Jurkat, Clone E6-1 (cell line): ENCODE measurements around the gene MAS1L.

ENCODE experiments used
- DNase-seq: peaks from one replicate; pipeline ENCODE4 v3.0.0-alpha.2; 2011; ENCODE audit warnings: low read depth, low spot score
- H3K4me3 ChIP-seq: 2 replicates; pipeline ENCODE4 v1.5.1; 2011; ENCODE audit warnings: mild to moderate bottlenecking, low read length, control low read depth, moderate library complexity

MAS1L gene

GRCh38 chr6:29517245-29517644, 29.5 kb upstream of the MAS1L start:
- DNase-seq, result no peak
- no peak overlapping the region for H3K4me3 ChIP-seq

- no peak overlapping the region for H3K4me3 ChIP-seq
- DNase-seq, result peak; percentile 15
Measured at GRCh38 chr6:29516108-29516507, 28.4 kb upstream of the MAS1L start.

- DNase-seq, result no peak
- H3K4me3 ChIP-seq, result no peak overlapping the region
Measured at GRCh38 chr6:29510746-29511300, 23.1 kb upstream of the MAS1L start.

GRCh38 chr6:29510202-29510601, 22.4 kb upstream of the MAS1L start:
- H3K4me3 ChIP-seq, result no peak overlapping the region
- peak; percentile 29 for DNase-seq

- no peak overlapping the region for H3K4me3 ChIP-seq
Measured at GRCh38 chr6:29509711-29510110, 22.0 kb upstream of the MAS1L start.

GRCh38 chr6:29509239-29509638, 21.5 kb upstream of the MAS1L start:
- DNase-seq, result no peak
- H3K4me3 ChIP-seq, result no peak overlapping the region

More at GRCh38 chr6:29509711-29510110, 22.0 kb upstream of the MAS1L start:
- no peak for DNase-seq

GRCh38 chr6:29507319-29507718, 19.6 kb upstream of the MAS1L start:
- no peak for DNase-seq
- no peak overlapping the region for H3K4me3 ChIP-seq

GRCh38 chr6:29506446-29507067, 18.8 kb upstream of the MAS1L start:
- H3K4me3 ChIP-seq, result no peak overlapping the region
- no peak for DNase-seq

- DNase-seq, result no peak
- no peak overlapping the region for H3K4me3 ChIP-seq
Measured at GRCh38 chr6:29505808-29506207, 18.1 kb upstream of the MAS1L start.

- no peak overlapping the region for H3K4me3 ChIP-seq
- DNase-seq, result no peak
Measured at GRCh38 chr6:29504961-29505360, 17.2 kb upstream of the MAS1L start.

- DNase-seq, result no peak
- no peak overlapping the region for H3K4me3 ChIP-seq
Measured at GRCh38 chr6:29502597-29502996, 14.8 kb upstream of the MAS1L start.

GRCh38 chr6:29502181-29502580, 14.4 kb upstream of the MAS1L start:
- DNase-seq, result no peak
- H3K4me3 ChIP-seq, result no peak overlapping the region

- no peak for DNase-seq
- H3K4me3 ChIP-seq, result no peak overlapping the region
Measured at GRCh38 chr6:29501106-29501505, 13.3 kb upstream of the MAS1L start.

- DNase-seq, result no peak
Measured at GRCh38 chr6:29500594-29500993, 12.8 kb upstream of the MAS1L start.

GRCh38 chr6:29499704-29500103, 11.9 kb upstream of the MAS1L start:
- no peak for DNase-seq

More at GRCh38 chr6:29500594-29500993, 12.8 kb upstream of the MAS1L start:
- H3K4me3 ChIP-seq, result no peak overlapping the region

GRCh38 chr6:29496961-29497360, 9.2 kb upstream of the MAS1L start:
- no peak overlapping the region for H3K4me3 ChIP-seq
- DNase-seq, result no peak

More at GRCh38 chr6:29499704-29500103, 11.9 kb upstream of the MAS1L start:
- H3K4me3 ChIP-seq, result no peak overlapping the region

GRCh38 chr6:29495571-29495970, 7.8 kb upstream of the MAS1L start:
- no peak for DNase-seq

GRCh38 chr6:29494131-29494530, 6.4 kb upstream of the MAS1L start:
- H3K4me3 ChIP-seq, result no peak overlapping the region
- DNase-seq, result no peak

More at GRCh38 chr6:29495571-29495970, 7.8 kb upstream of the MAS1L start:
- H3K4me3 ChIP-seq, result no peak overlapping the region

GRCh38 chr6:29493261-29493660, 5.5 kb upstream of the MAS1L start:
- DNase-seq, result no peak
- H3K4me3 ChIP-seq, result no peak overlapping the region

- no peak for DNase-seq
- H3K4me3 ChIP-seq, result no peak overlapping the region
Measured at GRCh38 chr6:29491574-29491973, 3.8 kb upstream of the MAS1L start.

- H3K4me3 ChIP-seq, result no peak overlapping the region
- DNase-seq, result peak; percentile 12
Measured at GRCh38 chr6:29490552-29490951, 2.8 kb upstream of the MAS1L start.
